ENCODE data around the gene SH3BP5. TPM values are rescaled to one million over a fixed set of nuclear protein-coding genes. Genes with fewer than 3 reads are reported as not detected.

SH3BP5 gene
- total RNA-seq, 1 donor from 2014 or later = 6.3 TPM

DNA sequence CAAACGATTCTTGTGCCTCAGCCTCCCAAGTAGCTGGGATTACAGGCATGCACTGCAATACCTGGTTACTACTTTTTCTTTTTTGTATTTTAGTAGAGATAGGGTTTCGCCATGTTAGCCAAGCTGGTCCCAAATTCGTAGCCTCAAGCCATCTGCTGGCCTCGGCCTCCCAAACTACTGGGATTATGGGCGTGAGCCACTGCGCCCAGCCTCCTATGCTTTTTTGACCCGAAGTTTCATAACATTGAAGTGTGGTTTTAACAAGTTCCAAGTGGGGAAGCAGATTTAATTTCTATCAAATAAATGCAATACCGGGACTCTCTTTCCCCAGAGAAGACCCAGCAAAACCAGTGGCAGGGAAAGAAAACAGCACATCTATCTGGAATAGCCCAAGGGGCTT is 13.7 kb downstream of the SH3BP5 start:
- DNase-seq (ENCODE audit: low read depth) (no peak), FAIRE-seq (no peak)
- Histone ChIP-seq H3K36me3 (ENCODE audit: control insufficient read depth, insufficient read depth, low read length) (no peaks in the 10 kb centered on the region), H3K27me3 (ENCODE audit: control insufficient read depth, insufficient read depth, low read length) (no peaks in the 10 kb centered on the region), H3K4me3 (ENCODE audit: low read depth, low read length) (no peak overlapping the region)
- TF ChIP-seq, protein P1, sequence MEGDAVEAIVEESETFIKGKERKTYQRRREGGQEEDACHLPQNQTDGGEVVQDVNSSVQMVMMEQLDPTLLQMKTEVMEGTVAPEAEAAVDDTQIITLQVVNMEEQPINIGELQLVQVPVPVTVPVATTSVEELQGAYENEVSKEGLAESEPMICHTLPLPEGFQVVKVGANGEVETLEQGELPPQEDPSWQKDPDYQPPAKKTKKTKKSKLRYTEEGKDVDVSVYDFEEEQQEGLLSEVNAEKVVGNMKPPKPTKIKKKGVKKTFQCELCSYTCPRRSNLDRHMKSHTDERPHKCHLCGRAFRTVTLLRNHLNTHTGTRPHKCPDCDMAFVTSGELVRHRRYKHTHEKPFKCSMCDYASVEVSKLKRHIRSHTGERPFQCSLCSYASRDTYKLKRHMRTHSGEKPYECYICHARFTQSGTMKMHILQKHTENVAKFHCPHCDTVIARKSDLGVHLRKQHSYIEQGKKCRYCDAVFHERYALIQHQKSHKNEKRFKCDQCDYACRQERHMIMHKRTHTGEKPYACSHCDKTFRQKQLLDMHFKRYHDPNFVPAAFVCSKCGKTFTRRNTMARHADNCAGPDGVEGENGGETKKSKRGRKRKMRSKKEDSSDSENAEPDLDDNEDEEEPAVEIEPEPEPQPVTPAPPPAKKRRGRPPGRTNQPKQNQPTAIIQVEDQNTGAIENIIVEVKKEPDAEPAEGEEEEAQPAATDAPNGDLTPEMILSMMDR (IDR thresholded peaks at IDR 0.05; ENCODE audit: insufficient read depth, low read length, severe bottlenecking) = no peak

GRCh38 chr3:15316998-15317435 is 15.4 kb downstream of the SH3BP5 start:
- no peaks in the 10 kb centered on the region for H3K36me3 ChIP-seq (ENCODE audit: control insufficient read depth, insufficient read depth, low read length)
- TF ChIP-seq, protein P1 (IDR thresholded peaks at IDR 0.05; ENCODE audit: insufficient read depth, low read length, severe bottlenecking) = no peak
- no peak for DNase-seq (ENCODE audit: low read depth)
- H3K4me3 ChIP-seq (ENCODE audit: low read depth, low read length) = no peak overlapping the region
- H3K27me3 ChIP-seq (ENCODE audit: control insufficient read depth, insufficient read depth, low read length) = no peaks in the 10 kb centered on the region
- FAIRE-seq = no peak

- no peaks in the 10 kb centered on the region for H3K27me3 ChIP-seq (ENCODE audit: control insufficient read depth, insufficient read depth, low read length)
- TF ChIP-seq, protein P1 (IDR thresholded peaks at IDR 0.05; ENCODE audit: insufficient read depth, low read length, severe bottlenecking) = no peak
- DNase-seq (ENCODE audit: low read depth) = no peak
- no peak for FAIRE-seq
- no peaks in the 10 kb centered on the region for H3K36me3 ChIP-seq (ENCODE audit: control insufficient read depth, insufficient read depth, low read length)
- no peak overlapping the region for H3K4me3 ChIP-seq (ENCODE audit: low read depth, low read length)
Observed at GRCh38 chr3:15315003-15315402, 17.4 kb downstream of the SH3BP5 start.

GRCh38 chr3:15314276-15314675 is 18.1 kb downstream of the SH3BP5 start:
- no peaks in the 10 kb centered on the region for H3K27me3 ChIP-seq (ENCODE audit: control insufficient read depth, insufficient read depth, low read length)
- FAIRE-seq = no peak
- H3K36me3 ChIP-seq (ENCODE audit: control insufficient read depth, insufficient read depth, low read length) = no peaks in the 10 kb centered on the region
- TF ChIP-seq, protein P1 (IDR thresholded peaks at IDR 0.05; ENCODE audit: insufficient read depth, low read length, severe bottlenecking) = no peak
- H3K4me3 ChIP-seq (ENCODE audit: low read depth, low read length) = no peak overlapping the region
- no peak for DNase-seq (ENCODE audit: low read depth)

DNA sequence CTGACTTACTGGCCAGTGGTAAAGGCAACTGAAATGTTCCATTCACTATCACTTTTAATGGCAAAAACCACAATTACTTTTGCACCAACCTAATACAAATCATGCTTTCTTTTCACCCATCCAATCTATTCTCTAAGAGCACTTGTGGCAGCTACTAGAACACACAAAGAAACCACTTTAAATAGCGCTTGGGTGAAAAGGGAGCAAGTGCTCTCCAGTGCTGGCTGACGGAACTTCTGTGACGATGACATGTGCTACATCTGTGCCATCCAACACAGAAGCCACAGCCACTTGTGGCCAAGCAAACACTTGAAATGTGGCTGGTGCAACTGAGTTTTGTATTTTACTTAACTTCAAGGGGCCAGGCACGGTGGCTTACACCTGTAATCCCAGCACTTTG is 18.9 kb downstream of the SH3BP5 start:
- FAIRE-seq (no peak), DNase-seq (ENCODE audit: low read depth) (no peak)
- no peaks in the 10 kb centered on the region for H3K36me3 ChIP-seq (ENCODE audit: control insufficient read depth, insufficient read depth, low read length)
- no peaks in the 10 kb centered on the region for H3K27me3 ChIP-seq (ENCODE audit: control insufficient read depth, insufficient read depth, low read length)
- TF ChIP-seq, protein P1 (IDR thresholded peaks at IDR 0.05; ENCODE audit: insufficient read depth, low read length, severe bottlenecking) = no peak
- no peak overlapping the region for H3K4me3 ChIP-seq (ENCODE audit: low read depth, low read length)

GRCh38 chr3:15312550-15312949 is 19.8 kb downstream of the SH3BP5 start:
- DNase-seq (ENCODE audit: low read depth) = no peak

More at GRCh38 chr3:15312550-15312949, 19.8 kb downstream of the SH3BP5 start:
- Histone ChIP-seq H3K27me3 (ENCODE audit: control insufficient read depth, insufficient read depth, low read length) (no peaks in the 10 kb centered on the region), H3K36me3 (ENCODE audit: control insufficient read depth, insufficient read depth, low read length) (no peaks in the 10 kb centered on the region), H3K4me3 (ENCODE audit: low read depth, low read length) (no peak overlapping the region)
- TF ChIP-seq, protein P1 (IDR thresholded peaks at IDR 0.05; ENCODE audit: insufficient read depth, low read length, severe bottlenecking) = no peak
- no peak for FAIRE-seq
